ENCODE results near the gene RBSN. TPM values are rescaled to one million over a fixed set of nuclear protein-coding genes. Genes with fewer than 3 reads are reported as not detected.

Gene RBSN
- total RNA-seq, 2 donors from 2014 or later, result 23.3 to 25.2 TPM

DNA sequence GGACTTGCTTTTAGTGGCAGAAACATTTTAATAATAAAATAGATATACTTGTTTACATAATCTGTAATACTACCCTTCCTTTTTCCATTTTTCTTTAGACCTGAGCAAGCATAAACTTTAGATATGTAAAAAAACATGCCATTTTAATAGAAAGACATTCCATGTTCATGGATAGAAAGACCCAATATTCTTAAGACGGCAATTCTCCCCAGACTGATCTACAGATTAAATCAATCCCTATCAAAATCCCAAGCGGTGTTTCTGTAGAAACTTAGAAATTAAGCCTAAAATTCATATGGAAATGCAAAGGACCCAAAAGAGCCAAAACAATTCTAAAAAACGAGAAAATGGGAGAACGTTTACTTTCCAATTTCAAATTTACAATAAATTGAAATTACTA lies 45.4 kb downstream of the RBSN start:
- peaks cover 4% of the 10 kb centered on the region for H3K4me1 ChIP-seq (ENCODE audit: control insufficient read depth, insufficient read depth, low read length)
- peaks cover 80% of the 10 kb centered on the region for H3K36me3 Mint-ChIP-seq (ENCODE audit: low read depth)
- no peak overlapping the region for H3K9ac ChIP-seq (ENCODE audit: extremely low read depth, low read length, poor library complexity, severe bottlenecking)
- H3K4me3 Mint-ChIP-seq, result no peak overlapping the region
- H3K9me3 ChIP-seq (ENCODE audit: control insufficient read depth, low read length), result no peaks in the 10 kb centered on the region
- no peaks in the 10 kb centered on the region for H3K9me3 Mint-ChIP-seq
- no peak overlapping the region for H3K4me3 ChIP-seq (ENCODE audit: low read length)
- H3K27me3 Mint-ChIP-seq (ENCODE audit: insufficient read depth), result no peaks in the 10 kb centered on the region
- DNase-seq, result no peak
- peaks cover 90% of the 10 kb centered on the region for H3K36me3 ChIP-seq (ENCODE audit: control insufficient read depth, insufficient read depth, low read length)
- TF ChIP-seq, protein P1, sequence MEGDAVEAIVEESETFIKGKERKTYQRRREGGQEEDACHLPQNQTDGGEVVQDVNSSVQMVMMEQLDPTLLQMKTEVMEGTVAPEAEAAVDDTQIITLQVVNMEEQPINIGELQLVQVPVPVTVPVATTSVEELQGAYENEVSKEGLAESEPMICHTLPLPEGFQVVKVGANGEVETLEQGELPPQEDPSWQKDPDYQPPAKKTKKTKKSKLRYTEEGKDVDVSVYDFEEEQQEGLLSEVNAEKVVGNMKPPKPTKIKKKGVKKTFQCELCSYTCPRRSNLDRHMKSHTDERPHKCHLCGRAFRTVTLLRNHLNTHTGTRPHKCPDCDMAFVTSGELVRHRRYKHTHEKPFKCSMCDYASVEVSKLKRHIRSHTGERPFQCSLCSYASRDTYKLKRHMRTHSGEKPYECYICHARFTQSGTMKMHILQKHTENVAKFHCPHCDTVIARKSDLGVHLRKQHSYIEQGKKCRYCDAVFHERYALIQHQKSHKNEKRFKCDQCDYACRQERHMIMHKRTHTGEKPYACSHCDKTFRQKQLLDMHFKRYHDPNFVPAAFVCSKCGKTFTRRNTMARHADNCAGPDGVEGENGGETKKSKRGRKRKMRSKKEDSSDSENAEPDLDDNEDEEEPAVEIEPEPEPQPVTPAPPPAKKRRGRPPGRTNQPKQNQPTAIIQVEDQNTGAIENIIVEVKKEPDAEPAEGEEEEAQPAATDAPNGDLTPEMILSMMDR (conservative IDR thresholded peaks at IDR 0.05), result no peak
- H3K4me1 Mint-ChIP-seq, result peaks cover 24% of the 10 kb centered on the region
- H3K27ac ChIP-seq (ENCODE audit: low read depth, low read length), result no peak overlapping the region
- WGBS, 2 experiments (ENCODE audit: insufficient coverage in 1 of 2, insufficient read length in 1 of 2), result 95 to 100% methylated on average over 1 to 4 of the region's 4 CpGs
- no peak overlapping the region for H3K27ac Mint-ChIP-seq
- no peaks in the 10 kb centered on the region for H3K27me3 ChIP-seq (ENCODE audit: control insufficient read depth, insufficient read depth, low read length, poor library complexity, severe bottlenecking)

DNA sequence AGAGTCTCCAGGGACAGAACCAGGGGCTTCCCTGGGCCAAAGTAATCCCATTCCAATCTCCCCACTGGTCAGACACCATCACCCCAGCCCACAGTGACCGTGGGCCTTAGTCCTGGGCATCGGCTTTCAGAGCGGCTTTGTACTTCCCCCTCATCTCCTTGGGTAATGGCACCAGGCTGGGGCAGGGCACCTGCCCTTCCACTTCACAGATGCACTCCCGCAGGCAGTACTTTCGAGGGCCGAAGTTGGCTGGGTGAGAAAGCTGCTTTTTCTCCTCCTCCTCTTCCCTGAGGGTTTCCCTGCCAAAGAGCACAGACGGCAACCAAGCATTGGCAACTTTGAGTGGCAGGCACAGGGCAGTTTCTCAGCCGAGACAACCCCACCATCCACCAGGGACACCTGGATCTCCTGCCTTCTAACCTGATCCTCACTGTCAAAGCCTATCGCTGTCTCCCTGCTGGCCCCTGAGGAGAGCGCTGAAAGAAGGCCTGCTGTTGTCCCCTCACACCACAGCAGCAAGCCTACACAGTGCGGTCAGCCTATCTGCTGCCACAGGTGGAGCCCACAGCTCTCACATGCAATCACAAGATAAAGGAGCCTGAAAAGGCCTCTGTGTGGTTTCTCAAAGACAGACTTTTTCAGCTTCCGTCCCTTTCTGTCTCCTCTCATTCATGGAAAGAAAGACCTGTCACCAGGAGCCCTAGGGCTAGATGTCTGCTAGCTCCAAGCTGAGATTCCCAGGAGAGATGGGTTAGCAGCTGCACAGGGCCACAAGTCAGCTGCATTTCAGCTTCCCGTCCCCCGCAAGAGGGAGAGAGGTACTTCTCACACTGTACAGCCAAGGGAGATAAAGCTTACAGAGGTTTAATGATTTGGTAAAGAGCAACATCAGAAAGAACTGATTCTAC lies 46.4 kb downstream of the RBSN start:
- TF ChIP-seq, protein P1 (conservative IDR thresholded peaks at IDR 0.05), result no peak
- Histone ChIP-seq H3K27me3 (ENCODE audit: control insufficient read depth, insufficient read depth, low read length, poor library complexity, severe bottlenecking) (no peaks in the 10 kb centered on the region), H3K9ac (ENCODE audit: extremely low read depth, low read length, poor library complexity, severe bottlenecking) (peak overlapping the region; percentile 8), H3K27ac (ENCODE audit: low read depth, low read length) (peak overlapping the region; percentile 64), H3K9me3 (ENCODE audit: control insufficient read depth, low read length) (no peaks in the 10 kb centered on the region), H3K4me3 (ENCODE audit: low read length) (no peak overlapping the region), H3K4me1 (ENCODE audit: control insufficient read depth, insufficient read depth, low read length) (peaks cover 4% of the 10 kb centered on the region), H3K36me3 (ENCODE audit: control insufficient read depth, insufficient read depth, low read length) (peaks cover 92% of the 10 kb centered on the region)
- H3K27me3 Mint-ChIP-seq (ENCODE audit: insufficient read depth), result no peaks in the 10 kb centered on the region
- peaks cover 76% of the 10 kb centered on the region for H3K36me3 Mint-ChIP-seq (ENCODE audit: low read depth)
- no peaks in the 10 kb centered on the region for H3K9me3 Mint-ChIP-seq
- 88 to 89% methylated on average over 7 to 14 of the region's 14 CpGs for WGBS, 2 experiments (ENCODE audit: insufficient coverage in 1 of 2, insufficient read length in 1 of 2)
- peaks cover 24% of the 10 kb centered on the region for H3K4me1 Mint-ChIP-seq
- H3K27ac Mint-ChIP-seq, result peak overlapping the region; percentile 83
- no peak overlapping the region for H3K4me3 Mint-ChIP-seq
- peak; percentile 67 for DNase-seq

DNA sequence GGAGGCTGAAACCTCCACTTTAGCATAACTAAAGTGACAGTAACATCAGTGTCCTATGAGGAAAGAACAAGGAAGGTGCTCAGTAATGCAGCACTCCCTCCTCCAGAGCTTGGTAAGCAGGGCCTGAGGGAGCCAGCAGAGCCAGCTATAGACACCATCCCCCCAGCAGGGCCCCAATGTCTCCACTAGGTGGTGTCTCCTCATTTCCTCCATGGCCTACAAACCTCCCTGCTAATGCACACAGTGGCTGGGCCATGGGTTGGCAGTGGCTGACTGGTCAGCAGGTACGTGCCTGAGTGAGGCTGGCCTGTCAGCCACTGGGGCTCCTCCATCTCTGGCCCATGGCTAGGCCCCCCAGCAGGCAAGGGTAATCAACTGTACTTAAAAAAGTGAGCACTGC lies 47.4 kb downstream of the RBSN start:
- peak overlapping the region; percentile 83 for H3K27ac Mint-ChIP-seq
- no peaks in the 10 kb centered on the region for H3K9me3 Mint-ChIP-seq
- H3K27me3 ChIP-seq (ENCODE audit: control insufficient read depth, insufficient read depth, low read length, poor library complexity, severe bottlenecking), result no peaks in the 10 kb centered on the region
- TF ChIP-seq, protein P1 (conservative IDR thresholded peaks at IDR 0.05), result peak; percentile 93
- no peaks in the 10 kb centered on the region for H3K9me3 ChIP-seq (ENCODE audit: control insufficient read depth, low read length)
- no peak overlapping the region for H3K4me3 ChIP-seq (ENCODE audit: low read length)
- H3K36me3 Mint-ChIP-seq (ENCODE audit: low read depth), result peaks cover 76% of the 10 kb centered on the region
- H3K36me3 ChIP-seq (ENCODE audit: control insufficient read depth, insufficient read depth, low read length), result peaks cover 92% of the 10 kb centered on the region
- 68 to 80% methylated on average over 1 of the region's 1 CpG for WGBS, 2 experiments (ENCODE audit: insufficient coverage in 1 of 2, insufficient read length in 1 of 2)
- DNase-seq, result peak; percentile 93
- H3K27ac ChIP-seq (ENCODE audit: low read depth, low read length), result no peak overlapping the region
- H3K27me3 Mint-ChIP-seq (ENCODE audit: insufficient read depth), result no peaks in the 10 kb centered on the region
- no peak overlapping the region for H3K4me3 Mint-ChIP-seq
- H3K4me1 Mint-ChIP-seq, result peaks cover 21% of the 10 kb centered on the region
- peaks cover 4% of the 10 kb centered on the region for H3K4me1 ChIP-seq (ENCODE audit: control insufficient read depth, insufficient read depth, low read length)
- H3K9ac ChIP-seq (ENCODE audit: extremely low read depth, low read length, poor library complexity, severe bottlenecking), result no peak overlapping the region
